Ovary (tissue), 9 donors: Measurements from ENCODE around the gene FGL2. TPM values are rescaled to one million over a fixed set of nuclear protein-coding genes. Genes with fewer than 3 reads are reported as not detected.
"Not testable (repeated sequence)": the region's sequence is repeated elsewhere in the genome, so short reads cannot be mapped to it uniquely, and the experiment has no call there.

Experiments
- DNase-seq, 5 donors: peaks; one replicate each; pipeline ENCODE4 v3.0.0-alpha.2; 2019 to 2020
- H3K27ac ChIP-seq, 2 donors: fragments of 200-600 bp; one replicate each; pipeline versions ENCODE4 v1.5.1 to v1.8.0; 2019 to 2022
- H3K27me3 ChIP-seq: fragments of 200-600 bp; one replicate; pipeline ENCODE4 v1.8.0; 2022
- H3K36me3 ChIP-seq: fragments of 200-600 bp; sonication (generic); one replicate; pipeline ENCODE4 v1.5.1; 2019
- H3K4me1 ChIP-seq: one replicate; pipeline ENCODE4 v1.8.1; 2013; ENCODE audit warnings: mild to moderate bottlenecking, moderate library complexity; ENCODE audit not compliant: insufficient read depth
- H3K4me3 ChIP-seq: fragments of 200-600 bp; sonication (generic); one replicate; pipeline ENCODE4 v1.5.1; 2017
- H3K9me3 ChIP-seq, 2 donors: fragments of 200-600 bp in 1 of 2; sonication (generic) in 1 of 2; one replicate each; pipeline versions ENCODE4 v1.5.1 to v1.8.1; 2013 to 2019; ENCODE audit warnings: mild to moderate bottlenecking in 1 of 2, moderate library complexity in 1 of 2
- CTCF ChIP-seq, 3 donors: fragments of 450-650 bp in 2 of 3; fragments of 200-600 bp in 1 of 3; IDR thresholded peaks; one replicate each; pipeline versions ENCODE4 v1.5.1 to v1.8.0; 2016 to 2022; ENCODE audit warnings: antibody characterized with exemption in 3 of 3, mild to moderate bottlenecking in 1 of 3
- EP300 ChIP-seq: sonication (generic); formaldehyde crosslinking; IDR thresholded peaks from one replicate; pipeline ENCODE4 v1.6.1; 2017; ENCODE audit warnings: antibody characterized with exemption
- POLR2A ChIP-seq: fragments of 450-650 bp; IDR thresholded peaks from one replicate; pipeline ENCODE4 v1.6.1; 2017; ENCODE audit warnings: antibody characterized with exemption, mild to moderate bottlenecking, moderate library complexity
- WGBS, 3 donors: extraction: QIAGEN DNeasy Blood & Tissue Kit in 1 of 3; methylation state at CpG; one replicate each; pipeline versions ENCODE4 v1.1.5 to v1.1.7; 2013 to 2017; 5-methylcytosine and 5-hydroxymethylcytosine counted together
- intact Hi-C, 4 donors: fragments of 100-400 bp; cut with DNase I; formaldehyde crosslinking; loops; one replicate each; pipeline versions ENCODE4 v1.11.0 to v1.15.1; 2022 to 2023
- polyA plus RNA-seq, 2 donors: library from polyadenylated mRNA; stranded (reverse); fragments of 200-250 nt in 1 of 2; fragments of 350-450 nt in 1 of 2; fragmentation: Illumina TruSeq in 1 of 2; extraction: RNeasy Lipid Tissue Mini Kit (QIAGEN cat#74804) in 1 of 2; gene quantifications; one replicate each; pipeline ENCODE4 v1.2.3, GENCODE V29; 2013 to 2014
- total RNA-seq, 7 donors: library from RNA; depleted of rRNA in 2 of 7; stranded (reverse); fragments of >200 nt in 2 of 7; fragmentation: NEBNext Ultra II Directional in 3 of 7; extraction: Animal tissue kit (Norgen Biotek cat#: 25700) in 3 of 7; gene quantifications; one replicate each; pipeline versions ENCODE4 v1.1.0 to v1.2.4, GENCODE V29; 2016 to 2023
- donor health status: DM: no; HTN: no; CAD: no; lungs with moderate emphysema.
- donor health status: DM: no; HTN: no; CAD: no.
- donor health status: Bipolar disorder and iron deficiency.
- donor health status: DM: yes; HTN: yes; CAD: no.
- donor health status: DM: no; HTN: no; CAD: no.
- donor health status: DM: yes; HTN: yes; CAD: no.

The FGL2 gene
- total and polyA plus RNA-seq, 9 donors, result 3.5 to 22.4 (median 10.5) TPM

DNA sequence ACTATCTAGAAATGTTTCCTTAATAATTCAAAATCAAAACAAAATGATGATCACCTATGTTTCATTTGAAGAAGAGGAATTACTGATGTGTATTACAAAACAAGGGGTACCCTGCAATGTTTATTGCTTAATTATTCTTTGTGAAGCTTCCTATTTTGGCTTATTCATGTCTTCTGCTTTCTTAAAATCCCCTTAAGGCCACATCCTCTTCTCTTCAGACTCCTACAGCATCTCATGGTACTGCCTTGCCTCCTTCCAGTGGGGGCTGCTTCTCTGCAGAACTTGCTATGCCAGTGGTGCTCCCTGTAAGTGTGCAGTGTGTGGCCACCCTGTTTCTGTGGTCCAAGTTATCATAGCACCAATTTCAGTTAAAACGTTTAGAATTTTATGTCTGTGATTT is 42.2 kb downstream of the FGL2 start:
- H3K9me3 ChIP-seq, result no peaks in the 10 kb centered on the region
- intact Hi-C loops, result no loop called here
- no peaks in the 10 kb centered on the region for H3K27me3 ChIP-seq
- TF ChIP-seq EP300 (no peak), POLR2A (no peak), CTCF (IDR thresholded peaks at IDR 0.05) (no peak)
- no peaks in the 10 kb centered on the region for H3K36me3 ChIP-seq
- no peak for DNase-seq
- peaks cover 5% of the 10 kb centered on the region for H3K4me1 ChIP-seq
- 12 to 13% (median 13%) methylated on average over 1 of the region's 1 CpG for WGBS, 3 donors
- no peak overlapping the region for H3K27ac ChIP-seq
- H3K4me3 ChIP-seq, result no peak overlapping the region

- no CpG with 5 or more reads among the region's 1 CpG for WGBS, 3 donors
- H3K4me3 ChIP-seq, DNase-seq, H3K27me3 ChIP-seq, intact Hi-C loops, H3K4me1 ChIP-seq, H3K9me3 ChIP-seq, H3K27ac ChIP-seq, H3K36me3 ChIP-seq: not testable (repeated sequence)
Measured at GRCh38 chr7:77157034-77157433, 42.6 kb downstream of the FGL2 start.

- H3K27ac ChIP-seq, intact Hi-C loops, H3K36me3 ChIP-seq, H3K4me3 ChIP-seq, H3K9me3 ChIP-seq, DNase-seq, H3K27me3 ChIP-seq, H3K4me1 ChIP-seq: not testable (repeated sequence)
- WGBS, 3 donors, result 86 to 91% (median 88%) methylated on average over 4 to 5 of the region's 5 CpGs
Measured at GRCh38 chr7:77155601-77156377, 43.8 kb downstream of the FGL2 start.

- H3K4me3 ChIP-seq, H3K36me3 ChIP-seq, H3K27me3 ChIP-seq, H3K27ac ChIP-seq, H3K9me3 ChIP-seq, intact Hi-C loops, H3K4me1 ChIP-seq, DNase-seq: not testable (repeated sequence)
- WGBS, 3 donors, result 46 to 89% (median 69%) methylated on average over 2 to 3 of the region's 3 CpGs
Measured at GRCh38 chr7:77154917-77155464, 44.6 kb downstream of the FGL2 start.

DNA sequence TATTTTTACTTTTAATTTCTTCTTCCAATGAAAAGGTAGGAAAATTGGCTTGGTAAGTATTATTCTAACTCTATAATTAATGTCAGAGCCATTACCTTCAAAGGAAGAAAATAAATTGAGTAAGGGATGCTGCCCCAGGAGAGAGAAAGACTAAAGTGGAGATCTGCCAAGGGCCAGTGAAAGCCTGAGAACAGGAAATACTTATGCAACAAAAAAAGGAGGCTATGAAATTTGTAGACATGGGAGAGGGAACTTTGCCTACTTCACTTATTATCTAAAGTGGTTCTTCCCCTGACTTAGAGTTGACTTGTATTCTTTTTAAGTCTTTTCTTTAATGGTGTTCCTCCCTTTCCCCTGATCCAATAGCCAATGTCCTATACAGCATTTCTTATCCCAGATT is 47.4 kb downstream of the FGL2 start:
- H3K27me3 ChIP-seq, H3K27ac ChIP-seq, DNase-seq, H3K4me3 ChIP-seq, H3K4me1 ChIP-seq, H3K9me3 ChIP-seq, H3K36me3 ChIP-seq, intact Hi-C loops: not testable (repeated sequence)

Other genes starting within 250 kb of the FGL2 start
- not detected for gene SPDYE17, start 167.5 kb downstream of the FGL2 start, total RNA-seq
- gene SPDYE17, start 167.5 kb downstream of the FGL2 start, polyA plus RNA-seq, result not detected
- 1 to 10 TPM in 5 of 7 donors, under 1 TPM in 1, not detected in 1; 0.53 to 2.9 (median 1.9) TPM for gene SPDYE18, start 137.3 kb downstream of the FGL2 start, total RNA-seq
- 1 to 10 TPM in 1 of 2 donors, under 1 TPM in 1; 0.38 to 2.1 TPM for gene SPDYE18, start 137.3 kb downstream of the FGL2 start, polyA plus RNA-seq
- 10 to 100 TPM in 6 of 7 donors, 1 to 10 TPM in 1; 7.2 to 44.6 (median 14.8) TPM for gene CCDC146, start 77.2 kb downstream of the FGL2 start, total RNA-seq
- gene CCDC146, start 77.2 kb downstream of the FGL2 start, polyA plus RNA-seq, result 1 to 10 TPM; 5.3 to 6.8 TPM
- 10 to 100 TPM in 4 of 7 donors, 1 to 10 TPM in 3; 7.4 to 19.4 (median 11.2) TPM for gene GSAP, start 216.5 kb upstream of the FGL2 start, total RNA-seq
- gene GSAP, start 216.5 kb upstream of the FGL2 start, polyA plus RNA-seq, result 10 to 100 TPM in 1 of 2 donors, 1 to 10 TPM in 1; 4.0 to 11.2 TPM